Loucy (cell line): ENCODE results near the gene AAK1.

Source experiments
- H2AFZ ChIP-seq: fragments of 200-600 bp; sonication (generic); 2 replicates; pipeline ENCODE4 v1.6.0; 2016; ENCODE audit warnings: antibody characterized with exemption, mild to moderate bottlenecking, low read length, moderate library complexity
- H3F3A ChIP-seq: fragments of 200-600 bp; 2 replicates; pipeline ENCODE4 v1.6.0; 2016; ENCODE audit warnings: antibody characterized with exemption, low read depth, mild to moderate bottlenecking
- H3K27me3 ChIP-seq: fragments of 200-600 bp; sonication (generic); 2 replicates; pipeline ENCODE4 v1.6.1; 2014; ENCODE audit warnings: low read length, mild to moderate bottlenecking; ENCODE audit not compliant: insufficient read depth, poor library complexity, severe bottlenecking
- H3K36me3 ChIP-seq: fragments of 200-600 bp; sonication (generic); 2 replicates; pipeline ENCODE4 v1.6.1; 2016; ENCODE audit warnings: low read length; ENCODE audit not compliant: insufficient read depth
- H3K4me1 ChIP-seq: fragments of 200-600 bp; sonication (generic); 2 replicates; pipeline ENCODE4 v1.5.1; 2014; ENCODE audit warnings: low read length, mild to moderate bottlenecking; ENCODE audit not compliant: insufficient read depth, poor library complexity, severe bottlenecking
- H3K4me2 ChIP-seq: fragments of 200-600 bp; sonication (generic); 2 replicates; pipeline ENCODE4 v1.6.0; 2014; ENCODE audit warnings: antibody characterized with exemption, low read length, low read depth, mild to moderate bottlenecking; ENCODE audit not compliant: poor library complexity, severe bottlenecking
- H3K4me3 ChIP-seq: fragments of 200-600 bp; sonication (generic); 2 replicates; pipeline ENCODE4 v1.5.1; 2014; ENCODE audit warnings: low read length, mild to moderate bottlenecking, mixed read lengths; ENCODE audit not compliant: poor library complexity, severe bottlenecking
- H3K79me2 ChIP-seq: fragments of 200-600 bp; sonication (generic); 2 replicates; pipeline ENCODE4 v1.6.1; 2014; ENCODE audit warnings: low read length; ENCODE audit not compliant: insufficient read depth
- H3K9ac ChIP-seq: fragments of 200-600 bp; sonication (generic); 2 replicates; pipeline ENCODE4 v1.6.0; 2014; ENCODE audit warnings: mild to moderate bottlenecking, low read depth, low read length, moderate library complexity; ENCODE audit not compliant: poor library complexity, severe bottlenecking
- H3K9me2 ChIP-seq: fragments of 200-600 bp; sonication (generic); replicated peaks from 2 replicates; pipeline ENCODE4 v1.6.1; 2016; ENCODE audit warnings: low read depth, low read length, mixed read lengths
- H3K9me3 ChIP-seq: fragments of 200-600 bp; sonication (generic); 2 replicates; pipeline ENCODE4 v1.6.1; 2014; ENCODE audit warnings: mild to moderate bottlenecking, antibody characterized with exemption, low read length, low read depth; ENCODE audit not compliant: insufficient read depth
- H4K20me1 ChIP-seq: fragments of 200-600 bp; sonication (generic); 2 replicates; pipeline ENCODE4 v1.6.0; 2014; ENCODE audit warnings: antibody characterized with exemption, low read length, mild to moderate bottlenecking; ENCODE audit not compliant: insufficient read depth, poor library complexity, severe bottlenecking
- EZH2phosphoT487 ChIP-seq: fragments of 200-600 bp; IDR thresholded peaks from 2 replicates; pipeline ENCODE4 v1.6.1; 2018; ENCODE audit warnings: antibody characterized with exemption, mild to moderate bottlenecking, moderate library complexity, borderline replicate concordance
- TF ChIP-seq, protein P1 (sequence below): fragments of 200-600 bp; sonication (generic); conservative IDR thresholded peaks from 2 replicates; pipeline ENCODE4 v1.5.1; 2014; ENCODE audit warnings: mild to moderate bottlenecking, antibody characterized with exemption, low read length

Gene AAK1

DNA sequence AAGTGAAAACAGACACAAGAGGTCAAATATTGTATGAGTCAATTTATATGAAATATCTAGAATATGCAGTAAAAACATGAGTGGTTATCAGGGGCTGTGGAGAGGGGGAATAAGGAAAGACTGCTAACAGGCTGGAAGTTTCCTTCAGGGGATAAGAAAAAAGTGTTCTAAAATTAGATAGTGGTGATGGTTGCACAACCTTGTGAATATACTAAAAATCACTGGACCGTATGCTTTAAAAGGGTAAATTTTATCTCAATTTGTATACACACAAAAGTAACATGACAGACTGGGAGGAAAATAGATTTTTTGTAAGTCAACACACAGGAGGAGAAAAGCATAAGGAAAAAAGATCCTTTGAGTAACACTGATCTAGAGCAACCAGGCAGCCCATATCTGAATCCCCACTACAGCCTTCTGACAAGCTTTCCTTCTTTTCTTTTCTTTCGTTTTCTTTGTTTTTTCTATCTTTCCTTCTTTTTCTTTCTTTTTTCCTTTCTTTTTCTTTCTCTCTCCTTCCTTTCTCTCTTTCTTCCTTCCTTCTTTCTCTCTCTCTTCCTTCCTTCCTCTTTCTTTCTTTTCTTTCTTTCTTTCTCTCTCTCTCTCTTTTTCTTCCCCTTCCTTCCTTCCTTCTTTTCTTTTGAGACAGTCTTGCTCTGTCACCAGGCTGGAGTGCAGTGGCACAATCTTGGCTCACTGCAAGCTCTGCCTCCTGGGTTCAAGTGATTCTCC is 95.4 kb downstream of the AAK1 start:
- Histone ChIP-seq H3K36me3 (peaks cover 40% of the 10 kb centered on the region; the same call in 1 of the 2 replicates), H3K79me2 (peaks cover 69% of the 10 kb centered on the region)
- TF ChIP-seq, protein P1, sequence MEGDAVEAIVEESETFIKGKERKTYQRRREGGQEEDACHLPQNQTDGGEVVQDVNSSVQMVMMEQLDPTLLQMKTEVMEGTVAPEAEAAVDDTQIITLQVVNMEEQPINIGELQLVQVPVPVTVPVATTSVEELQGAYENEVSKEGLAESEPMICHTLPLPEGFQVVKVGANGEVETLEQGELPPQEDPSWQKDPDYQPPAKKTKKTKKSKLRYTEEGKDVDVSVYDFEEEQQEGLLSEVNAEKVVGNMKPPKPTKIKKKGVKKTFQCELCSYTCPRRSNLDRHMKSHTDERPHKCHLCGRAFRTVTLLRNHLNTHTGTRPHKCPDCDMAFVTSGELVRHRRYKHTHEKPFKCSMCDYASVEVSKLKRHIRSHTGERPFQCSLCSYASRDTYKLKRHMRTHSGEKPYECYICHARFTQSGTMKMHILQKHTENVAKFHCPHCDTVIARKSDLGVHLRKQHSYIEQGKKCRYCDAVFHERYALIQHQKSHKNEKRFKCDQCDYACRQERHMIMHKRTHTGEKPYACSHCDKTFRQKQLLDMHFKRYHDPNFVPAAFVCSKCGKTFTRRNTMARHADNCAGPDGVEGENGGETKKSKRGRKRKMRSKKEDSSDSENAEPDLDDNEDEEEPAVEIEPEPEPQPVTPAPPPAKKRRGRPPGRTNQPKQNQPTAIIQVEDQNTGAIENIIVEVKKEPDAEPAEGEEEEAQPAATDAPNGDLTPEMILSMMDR: no peak
- TF ChIP-seq EZH2phosphoT487: no peak

DNA sequence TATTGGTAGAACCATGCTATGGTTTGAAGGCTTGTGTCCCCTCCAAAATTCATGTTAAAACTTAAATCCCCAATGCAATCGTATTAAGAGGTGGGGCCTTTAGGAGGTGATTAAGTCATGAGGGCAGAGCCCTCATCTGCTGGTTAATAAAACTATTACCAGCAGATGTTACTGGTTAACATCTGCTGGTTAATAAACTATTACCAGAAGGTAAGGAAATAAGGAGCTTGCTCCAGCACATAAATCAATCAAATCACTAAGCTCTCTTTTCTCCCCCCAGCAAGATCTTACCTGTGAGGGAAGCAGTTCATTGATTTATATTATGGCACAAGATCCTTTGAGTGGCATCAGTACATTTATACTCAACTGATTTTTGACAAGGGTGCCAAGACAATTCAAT is 96.9 kb downstream of the AAK1 start:
- H3K79me2 ChIP-seq: peaks cover 54% of the 10 kb centered on the region
- no peak overlapping the region for H3K4me2 ChIP-seq
- H3K9me2 ChIP-seq: no peaks in the 10 kb centered on the region
- H3K27me3 ChIP-seq: no peaks in the 10 kb centered on the region
- no peaks in the 10 kb centered on the region for H3K9me3 ChIP-seq
- no peak overlapping the region for H3K9ac ChIP-seq
- no peak overlapping the region for H2AFZ ChIP-seq
- TF ChIP-seq, protein P1: no peak
- TF ChIP-seq EZH2phosphoT487: no peak
- no peak overlapping the region for H3K4me3 ChIP-seq
- H3K4me1 ChIP-seq: no peaks in the 10 kb centered on the region
- H3K36me3 ChIP-seq: peaks cover 48% of the 10 kb centered on the region; the same call in 1 of the 2 replicates
- no peaks in the 10 kb centered on the region for H4K20me1 ChIP-seq
- no peaks in the 10 kb centered on the region for H3F3A ChIP-seq

More for the DNA sequence above, 95.4 kb downstream of the AAK1 start:
- no peaks in the 10 kb centered on the region for H3K4me1 ChIP-seq
- no peak overlapping the region for H3K4me3 ChIP-seq
- no peaks in the 10 kb centered on the region for H3K9me2 ChIP-seq
- H3K9me3 ChIP-seq: no peaks in the 10 kb centered on the region
- no peak overlapping the region for H3K9ac ChIP-seq
- H3K27me3 ChIP-seq: no peaks in the 10 kb centered on the region
- H4K20me1 ChIP-seq: no peaks in the 10 kb centered on the region
- H3K4me2 ChIP-seq: no peak overlapping the region
- H2AFZ ChIP-seq: no peak overlapping the region
- no peaks in the 10 kb centered on the region for H3F3A ChIP-seq

DNA sequence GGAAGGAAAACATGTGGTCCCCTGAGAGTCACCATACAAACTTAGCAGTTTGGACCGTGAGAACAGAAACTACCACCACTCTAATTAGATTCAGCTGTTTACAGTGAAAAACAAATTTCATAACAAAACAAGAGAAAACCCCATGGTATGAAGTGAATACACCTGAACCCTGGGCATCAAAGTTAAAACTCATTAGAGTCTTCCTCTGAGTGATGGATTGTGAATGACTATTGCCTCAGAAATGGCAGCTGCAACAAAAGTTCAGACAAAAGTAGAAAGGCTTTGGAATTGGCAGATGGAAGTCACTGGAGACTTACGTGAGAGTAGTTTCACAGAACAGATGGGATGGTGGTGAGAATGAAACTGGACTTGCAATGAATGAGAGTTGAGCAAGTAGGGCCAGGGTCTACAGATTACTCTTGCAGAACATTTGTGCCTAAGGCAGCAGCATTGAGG is 98.0 kb downstream of the AAK1 start:
- Histone ChIP-seq H3K9me2 (no peaks in the 10 kb centered on the region), H3K9me3 (no peaks in the 10 kb centered on the region), H3K9ac (no peak overlapping the region), H3K27me3 (no peaks in the 10 kb centered on the region), H3K79me2 (peaks cover 43% of the 10 kb centered on the region), H2AFZ (no peak overlapping the region), H3F3A (no peaks in the 10 kb centered on the region), H3K4me3 (no peak overlapping the region), H4K20me1 (no peaks in the 10 kb centered on the region), H3K36me3 (peaks cover 51% of the 10 kb centered on the region), H3K4me1 (no peaks in the 10 kb centered on the region), H3K4me2 (no peak overlapping the region)
- TF ChIP-seq, protein P1: no peak
